ENCODE data around the gene NCKAP1.

GRCh38 chr2:182911813-182912517 lies 126.3 kb downstream of the NCKAP1 start:
- no peak for TF ChIP-seq SP1 (IDR thresholded peaks at IDR 0.05)
- TF ChIP-seq BHLHE40 (IDR thresholded peaks at IDR 0.05; ENCODE audit: borderline replicate concordance): no peak
- TF ChIP-seq ELF4 (IDR thresholded peaks at IDR 0.05): no peak
- TF ChIP-seq FOXA1 (IDR thresholded peaks at IDR 0.05): no peak
- TF ChIP-seq PKNOX1 (IDR thresholded peaks at IDR 0.05): no peak
- no peak for TF ChIP-seq NFRKB (IDR thresholded peaks at IDR 0.05)
- TF ChIP-seq TARDBP (IDR thresholded peaks at IDR 0.05): no peak
- no peak for TF ChIP-seq FOXM1 (IDR thresholded peaks at IDR 0.05; ENCODE audit: borderline replicate concordance)
- no peak for TF ChIP-seq FOXK2 (IDR thresholded peaks at IDR 0.05)
- TF ChIP-seq SUZ12 (IDR thresholded peaks at IDR 0.05): no peak
- no peak for TF ChIP-seq ZNF384 (IDR thresholded peaks at IDR 0.05)
- no peak for TF ChIP-seq HDGF (IDR thresholded peaks at IDR 0.05; ENCODE audit: borderline replicate concordance)
- no peak for TF ChIP-seq L3MBTL2 (conservative IDR thresholded peaks at IDR 0.05)
- TF ChIP-seq ARNT (IDR thresholded peaks at IDR 0.05): no peak
